Ishikawa (cell line): ENCODE results near the gene NPAS4.

Source experiments
- EGR1 ChIP-seq: IDR thresholded peaks from 2 replicates; pipeline ENCODE4 v1.6.1; 2012
- REST ChIP-seq: IDR thresholded peaks from 2 replicates; pipeline ENCODE4 v1.6.1; 2012; ENCODE audit warnings: low read depth, mild to moderate bottlenecking

GRCh38 chr11:66464916-66465315 lies 44.1 kb downstream of the NPAS4 start:
- no peak for TF ChIP-seq REST
- no peak for TF ChIP-seq EGR1
